Activated naive CD8-positive, alpha-beta T cell treated with anti-CD3 and anti-CD28 coated beads, Interleukin-2, amount 10 ng/mL, durations not matched to agents 7 days and 5 days (primary cell): ENCODE measurements around the gene SSBP3. TPM values are rescaled to one million over a fixed set of nuclear protein-coding genes. Genes with fewer than 3 reads are reported as not detected.
"Not testable (repeated sequence)": the region's sequence is repeated elsewhere in the genome, so short reads cannot be mapped to it uniquely, and the experiment has no call there.

Source experiments
- ATAC-seq: fragments of 150-1000 bp; cut with Tn5 transposase; one replicate; pipeline ENCODE4 v1.10.0; 2021; ENCODE audit warnings: low read depth, moderate library complexity
- POLR2A ChIA-PET: fragments of 350-600 bp; sonication (Branson Sonifier 250); formaldehyde crosslinking; loops from one replicate; lab custom pipeline; 2021; ENCODE audit warnings: antibody characterized with exemption; lab: Charles Lee
- DNase-seq: peaks from one replicate; pipeline ENCODE4 v3.0.0; 2021
- H3K27ac Mint-ChIP-seq: one replicate; pipeline ENCODE4 v1.8.0; 2022; ENCODE audit warnings: mild to moderate bottlenecking, mixed read lengths
- H3K27me3 Mint-ChIP-seq: one replicate; pipeline ENCODE4 v1.8.0; 2022; ENCODE audit warnings: mild to moderate bottlenecking, moderate library complexity, mixed read lengths
- H3K36me3 Mint-ChIP-seq: one replicate; pipeline ENCODE4 v1.8.0; 2021; ENCODE audit warnings: mild to moderate bottlenecking, mixed read lengths
- H3K4me1 Mint-ChIP-seq: one replicate; pipeline ENCODE4 v1.8.0; 2021; ENCODE audit warnings: mixed read lengths
- H3K4me3 Mint-ChIP-seq: one replicate; pipeline ENCODE4 v1.8.0; 2022; ENCODE audit warnings: mild to moderate bottlenecking, moderate library complexity, mixed read lengths
- H3K9me3 Mint-ChIP-seq: one replicate; pipeline ENCODE4 v1.8.0; 2021; ENCODE audit warnings: mixed read lengths
- total RNA-seq, 2 experiments: library from RNA; stranded (reverse); gene quantifications; one replicate each; pipeline ENCODE4 v1.2.3, GENCODE V29; 2021

SSBP3 gene
- total RNA-seq, 2 experiments from 2014 or later, result 109 to 126 TPM

DNA sequence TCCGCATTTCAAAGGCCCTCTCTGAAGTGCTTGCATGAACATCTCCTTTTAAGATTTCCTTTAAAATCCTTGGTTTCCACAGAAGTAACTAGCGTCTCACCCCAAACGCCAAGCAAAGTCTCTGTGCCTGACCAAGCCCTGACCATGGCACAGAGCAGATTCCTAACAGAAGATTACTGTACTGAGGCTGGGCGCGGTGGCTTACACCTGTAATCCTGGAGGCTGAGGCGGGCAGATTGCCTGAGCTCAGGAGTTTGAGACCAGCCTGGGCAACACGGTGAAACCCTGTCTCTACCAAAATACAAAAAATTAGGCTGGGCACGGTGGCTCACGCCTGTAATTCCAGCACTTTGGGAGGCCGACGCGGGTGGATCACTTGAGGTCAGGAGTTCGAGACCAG is 60.6 kb downstream of the SSBP3 start:
- DNase-seq, H3K27me3 Mint-ChIP-seq, POLR2A ChIA-PET, ATAC-seq, H3K9me3 Mint-ChIP-seq, H3K27ac Mint-ChIP-seq, H3K4me3 Mint-ChIP-seq: not testable (repeated sequence)
- peaks cover 11% of the 10 kb centered on the region for H3K36me3 Mint-ChIP-seq
- H3K4me1 Mint-ChIP-seq, result peaks cover 26% of the 10 kb centered on the region

DNA sequence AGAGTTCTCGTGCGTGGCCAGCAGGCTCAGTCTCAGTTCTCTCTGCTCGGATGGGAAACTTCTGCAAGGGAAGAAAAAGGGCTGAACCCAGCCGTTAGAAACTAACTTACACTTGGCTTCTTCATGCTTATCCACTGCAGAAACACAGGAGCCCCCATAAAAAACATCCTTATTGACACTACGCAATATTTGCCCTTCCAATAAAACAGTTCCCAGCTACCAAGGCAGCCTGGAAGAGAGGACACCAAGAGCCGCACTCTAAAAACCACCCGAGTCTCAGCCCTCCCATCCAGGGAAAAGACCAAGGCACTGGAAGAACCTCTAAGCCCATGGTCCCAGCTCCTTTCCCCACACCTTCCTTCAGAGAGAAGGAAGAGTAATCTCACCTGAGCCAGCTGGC is 61.1 kb downstream of the SSBP3 start:
- POLR2A ChIA-PET, result no interaction called here
- Mint-ChIP-seq H3K4me1 (peaks cover 22% of the 10 kb centered on the region), H3K27me3 (no peaks in the 10 kb centered on the region)

DNA sequence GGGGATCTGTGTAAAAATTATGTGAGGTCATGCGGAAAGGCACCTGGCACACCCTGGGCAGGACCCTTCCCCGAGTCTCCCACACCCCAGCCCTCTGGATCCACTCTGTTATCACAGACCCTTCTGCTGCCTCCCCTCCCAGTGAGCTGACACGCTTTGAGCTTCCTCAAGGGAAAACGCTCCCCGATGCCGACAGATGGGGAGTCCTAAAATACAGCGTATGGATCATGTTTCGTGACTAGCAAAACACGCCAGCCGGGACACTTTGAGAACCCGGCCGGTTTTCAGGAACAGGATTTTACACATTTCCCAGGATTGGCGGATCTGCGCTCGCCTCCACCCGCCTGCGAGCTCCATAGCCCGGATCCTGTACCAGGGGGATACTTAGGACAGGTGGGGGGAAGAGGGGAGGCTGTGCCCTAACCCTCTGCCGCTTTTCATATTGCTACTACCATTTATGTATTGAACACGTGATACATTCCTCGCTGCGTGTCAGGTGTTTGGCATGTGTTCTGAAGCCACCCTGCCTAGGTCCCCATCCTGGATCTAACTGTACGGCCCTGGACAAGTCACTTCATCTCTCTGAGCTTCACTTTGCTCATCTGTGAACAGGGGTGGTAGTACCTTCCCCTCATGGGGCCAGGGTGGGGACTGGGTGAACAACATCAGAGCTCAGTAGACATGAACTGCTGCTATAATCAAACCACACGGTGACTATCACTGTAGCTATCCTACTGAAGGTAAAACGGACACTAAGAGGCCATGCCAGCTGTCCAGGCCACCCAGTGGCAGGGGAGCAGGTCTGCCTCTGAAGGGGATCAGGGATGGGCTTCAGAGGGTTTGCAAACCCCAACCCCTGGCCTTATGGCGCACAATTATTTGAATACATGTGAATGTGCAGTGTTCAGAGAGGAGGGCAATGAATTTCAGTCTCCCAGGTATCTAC is 63.2 kb downstream of the SSBP3 start:
- DNase-seq (no peak), ATAC-seq (no peak)
- POLR2A ChIA-PET, result no interaction called here
- Mint-ChIP-seq H3K4me1 (peaks cover 15% of the 10 kb centered on the region), H3K4me3 (no peak overlapping the region), H3K36me3 (peaks cover 9% of the 10 kb centered on the region), H3K9me3 (no peaks in the 10 kb centered on the region), H3K27me3 (no peaks in the 10 kb centered on the region), H3K27ac (no peak overlapping the region)

More for the DNA sequence above, 61.1 kb downstream of the SSBP3 start:
- ATAC-seq, result no peak
- no peak overlapping the region for H3K4me3 Mint-ChIP-seq
- H3K36me3 Mint-ChIP-seq, result peaks cover 11% of the 10 kb centered on the region
- H3K27ac Mint-ChIP-seq, result no peak overlapping the region
- no peaks in the 10 kb centered on the region for H3K9me3 Mint-ChIP-seq
- no peak for DNase-seq

DNA sequence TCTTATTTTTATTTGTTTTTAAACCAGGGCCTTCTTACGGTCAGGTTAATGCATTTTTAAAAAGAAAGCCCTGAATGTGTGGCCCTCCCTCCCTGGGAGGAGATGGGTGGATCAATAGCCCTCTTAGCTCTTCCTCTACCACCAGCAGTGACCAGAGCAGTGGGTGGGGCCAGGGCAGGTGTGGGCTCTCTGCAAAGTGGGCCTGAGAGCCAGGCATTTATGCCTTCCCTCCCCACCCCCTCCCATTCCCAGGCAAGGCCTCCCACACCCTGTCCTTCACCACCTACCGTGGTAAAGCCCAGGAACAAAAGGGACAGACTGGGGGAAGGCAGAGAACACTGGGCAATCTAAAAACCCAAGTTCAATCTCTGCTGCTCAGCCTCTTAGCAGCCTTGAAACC is 63.9 kb downstream of the SSBP3 start:
- Mint-ChIP-seq H3K27me3 (no peaks in the 10 kb centered on the region), H3K9me3 (no peaks in the 10 kb centered on the region), H3K27ac (no peak overlapping the region), H3K4me1 (peaks cover 11% of the 10 kb centered on the region), H3K36me3 (peaks cover 4% of the 10 kb centered on the region), H3K4me3 (no peak overlapping the region)
- ATAC-seq (no peak), DNase-seq (no peak)
- POLR2A ChIA-PET, result no interaction called here

DNA sequence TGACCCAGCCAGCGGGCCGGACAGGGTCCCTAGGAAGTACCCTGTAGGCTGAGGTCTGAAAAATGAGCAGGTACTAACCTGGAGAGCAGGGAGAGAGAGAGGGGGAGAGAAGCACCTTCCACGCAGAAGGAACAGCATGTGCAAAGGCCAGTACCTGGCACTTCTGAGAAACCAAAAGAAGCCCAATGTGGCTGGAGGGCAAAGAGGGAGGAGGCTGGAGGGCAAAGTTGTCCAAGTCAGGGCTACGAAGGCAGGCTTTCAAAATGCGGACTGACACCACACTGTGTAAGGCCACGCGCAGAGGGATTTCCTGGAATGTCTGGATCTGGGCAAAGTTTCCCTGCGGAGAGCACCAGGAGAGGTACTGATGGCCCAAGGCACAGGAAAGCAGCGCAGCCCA is 64.4 kb downstream of the SSBP3 start:
- Mint-ChIP-seq H3K27me3 (no peaks in the 10 kb centered on the region), H3K27ac (no peak overlapping the region), H3K4me1 (peaks cover 11% of the 10 kb centered on the region), H3K4me3 (no peak overlapping the region), H3K36me3 (peaks cover 4% of the 10 kb centered on the region), H3K9me3 (no peaks in the 10 kb centered on the region)
- DNase-seq (no peak), ATAC-seq (no peak)
- POLR2A ChIA-PET, result no interaction called here

DNA sequence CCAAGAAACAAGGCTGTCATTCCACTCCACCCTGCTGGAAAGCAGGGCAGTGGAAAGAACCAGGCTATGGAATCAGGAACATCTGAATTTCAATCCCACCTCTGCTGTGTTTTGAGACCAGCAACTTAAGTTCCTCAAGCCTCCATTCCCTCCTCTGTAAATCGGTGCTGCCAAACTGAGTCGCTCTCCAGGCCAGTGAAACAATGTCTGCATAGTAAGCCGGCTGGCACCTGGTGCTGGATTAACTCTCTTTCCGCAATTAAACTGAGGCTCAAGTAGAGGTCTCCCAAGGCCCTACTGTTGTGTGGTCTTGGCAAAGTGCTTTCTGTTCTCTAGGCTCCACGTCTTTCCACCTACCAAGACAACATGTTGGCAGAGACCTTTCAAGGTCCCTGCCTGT is 65.3 kb downstream of the SSBP3 start:
- Mint-ChIP-seq H3K27ac (no peak overlapping the region), H3K4me1 (peaks cover 11% of the 10 kb centered on the region), H3K27me3 (no peaks in the 10 kb centered on the region), H3K9me3 (no peaks in the 10 kb centered on the region), H3K4me3 (no peak overlapping the region), H3K36me3 (peaks cover 4% of the 10 kb centered on the region)
- POLR2A ChIA-PET, result no interaction called here
- ATAC-seq, result no peak
- DNase-seq, result no peak

DNA sequence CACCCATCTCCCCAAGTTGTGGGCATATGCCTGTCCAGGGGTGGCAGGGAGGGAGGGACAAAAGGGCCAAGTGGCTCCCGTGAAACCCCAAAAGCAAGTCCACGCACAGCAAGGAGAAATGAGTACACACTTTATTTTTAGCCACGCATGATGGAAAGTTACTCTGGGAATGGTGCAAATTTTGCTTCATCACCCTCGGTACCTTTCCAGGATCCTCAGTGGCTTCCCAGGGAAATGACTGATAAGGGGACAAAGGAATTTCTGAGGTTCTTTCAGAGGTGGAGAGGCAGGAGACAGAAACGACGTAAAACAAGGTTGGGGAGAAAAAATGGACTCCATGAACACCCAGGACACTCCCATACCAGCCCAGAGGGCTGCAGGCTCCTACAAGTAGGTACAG is 65.8 kb downstream of the SSBP3 start:
- Mint-ChIP-seq H3K27ac (no peak overlapping the region), H3K4me3 (no peak overlapping the region), H3K4me1 (peaks cover 13% of the 10 kb centered on the region), H3K27me3 (no peaks in the 10 kb centered on the region), H3K36me3 (peaks cover 6% of the 10 kb centered on the region), H3K9me3 (no peaks in the 10 kb centered on the region)
- no peak for DNase-seq
- no peak for ATAC-seq
- POLR2A ChIA-PET, result no interaction called here

DNA sequence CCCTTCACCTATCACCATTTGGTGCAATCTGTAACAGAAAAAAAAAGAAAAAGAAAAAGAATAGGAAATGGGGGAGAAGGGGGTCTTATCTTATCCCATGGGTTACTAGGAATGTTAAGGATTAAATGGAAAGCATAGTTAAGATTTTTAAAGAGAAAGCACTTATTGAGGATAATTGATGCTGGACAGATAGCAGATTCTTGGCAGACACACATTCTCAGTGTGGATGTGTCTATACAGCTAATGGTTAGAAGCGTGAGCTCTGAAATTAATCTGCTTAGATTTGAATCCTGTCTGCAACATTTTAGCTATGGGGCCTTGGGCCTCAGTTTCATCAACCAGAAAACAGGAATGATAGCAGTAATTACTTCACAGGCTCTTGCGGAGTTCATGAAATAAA is 67.1 kb downstream of the SSBP3 start:
- no peaks in the 10 kb centered on the region for H3K9me3 Mint-ChIP-seq
- ATAC-seq (no peak), DNase-seq (no peak)
- peak overlapping the region; percentile 25 for H3K27ac Mint-ChIP-seq
- H3K27me3 Mint-ChIP-seq, result no peaks in the 10 kb centered on the region
- H3K4me1 Mint-ChIP-seq, result peaks cover 13% of the 10 kb centered on the region
- POLR2A ChIA-PET, result no interaction called here
- H3K4me3 Mint-ChIP-seq, result no peak overlapping the region
- peaks cover 6% of the 10 kb centered on the region for H3K36me3 Mint-ChIP-seq

DNA sequence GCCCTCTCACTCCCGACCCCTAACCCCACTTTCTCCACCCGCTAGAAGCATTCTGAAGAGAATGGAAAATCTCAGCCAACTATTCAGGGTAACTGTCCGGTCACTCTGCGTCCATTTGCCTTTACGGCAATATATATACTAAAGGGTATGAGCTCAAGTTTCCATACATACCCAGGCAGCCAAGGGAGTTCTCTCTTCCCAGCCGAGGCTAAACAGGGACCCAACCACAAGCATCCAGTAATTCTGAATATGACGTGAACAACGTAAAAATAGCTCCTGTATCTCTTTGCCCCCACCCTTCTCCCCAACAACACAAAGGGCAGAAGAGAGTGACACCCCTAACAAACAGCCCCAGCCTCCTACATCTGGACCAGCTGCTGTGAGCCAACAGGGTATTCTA is 67.7 kb downstream of the SSBP3 start:
- peaks cover 6% of the 10 kb centered on the region for H3K36me3 Mint-ChIP-seq
- H3K4me3 Mint-ChIP-seq, result no peak overlapping the region
- POLR2A ChIA-PET, result interaction anchor here (0.5 kb wide), 1 partner anchor 43 kb away, joined by 3 read pairs; no protein-coding TSS in a partner anchor
- H3K9me3 Mint-ChIP-seq, result no peaks in the 10 kb centered on the region
- H3K4me1 Mint-ChIP-seq, result peaks cover 14% of the 10 kb centered on the region
- H3K27me3 Mint-ChIP-seq, result no peaks in the 10 kb centered on the region
- DNase-seq (no peak), ATAC-seq (no peak)
- H3K27ac Mint-ChIP-seq, result peak overlapping the region; percentile 49

DNA sequence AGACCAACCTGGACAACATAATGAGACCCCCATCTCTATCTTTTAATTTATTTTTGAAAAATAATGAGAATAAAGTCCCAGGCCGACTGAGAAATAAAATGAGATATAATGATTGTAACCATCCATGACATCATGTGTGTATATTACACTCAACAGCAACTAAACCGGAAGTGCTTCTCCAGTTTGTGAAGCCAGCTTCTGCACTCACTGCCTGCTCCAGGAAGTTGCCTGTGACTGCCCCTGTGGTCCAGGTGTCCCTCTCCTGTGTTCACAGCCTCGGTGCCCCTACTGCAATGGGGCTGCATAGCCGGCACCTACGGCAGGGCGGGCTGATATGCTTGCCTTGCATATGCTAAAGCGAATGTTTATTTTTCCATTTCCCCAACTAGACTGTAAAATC is 68.3 kb downstream of the SSBP3 start:
- Mint-ChIP-seq H3K9me3 (no peaks in the 10 kb centered on the region), H3K27me3 (no peaks in the 10 kb centered on the region), H3K4me1 (peaks cover 18% of the 10 kb centered on the region), H3K4me3 (no peak overlapping the region), H3K27ac (peak overlapping the region; percentile 49), H3K36me3 (peaks cover 6% of the 10 kb centered on the region)
- ATAC-seq (peak; percentile 73), DNase-seq (peak; percentile 35)
- POLR2A ChIA-PET, result interaction anchor here (0.5 kb wide), 1 partner anchor 43 kb away, joined by 3 read pairs; no protein-coding TSS in a partner anchor

DNA sequence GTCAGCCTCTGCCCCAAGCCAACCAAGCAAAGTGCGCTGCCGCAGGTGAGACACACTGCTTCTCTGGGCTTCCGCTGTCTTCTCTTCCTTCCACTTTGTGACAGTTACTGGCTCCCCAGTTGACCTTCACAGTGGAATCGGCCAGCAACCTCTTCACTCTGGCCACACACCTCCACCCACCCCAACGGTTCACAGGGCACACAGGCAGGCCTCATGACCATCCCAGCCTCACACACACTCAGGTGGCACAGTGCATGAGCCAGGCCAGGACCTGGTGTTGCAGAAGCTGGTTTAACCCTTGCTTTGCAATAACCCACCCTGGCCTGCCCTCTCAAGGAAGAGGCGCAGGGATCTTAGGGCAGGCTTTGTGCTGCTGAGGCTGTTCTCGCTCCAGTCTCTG is 69.2 kb downstream of the SSBP3 start:
- POLR2A ChIA-PET, result no interaction called here
- Mint-ChIP-seq H3K36me3 (peaks cover 7% of the 10 kb centered on the region), H3K9me3 (no peaks in the 10 kb centered on the region), H3K27me3 (no peaks in the 10 kb centered on the region), H3K4me3 (no peak overlapping the region), H3K4me1 (peaks cover 22% of the 10 kb centered on the region), H3K27ac (no peak overlapping the region)
- DNase-seq (no peak), ATAC-seq (no peak)

DNA sequence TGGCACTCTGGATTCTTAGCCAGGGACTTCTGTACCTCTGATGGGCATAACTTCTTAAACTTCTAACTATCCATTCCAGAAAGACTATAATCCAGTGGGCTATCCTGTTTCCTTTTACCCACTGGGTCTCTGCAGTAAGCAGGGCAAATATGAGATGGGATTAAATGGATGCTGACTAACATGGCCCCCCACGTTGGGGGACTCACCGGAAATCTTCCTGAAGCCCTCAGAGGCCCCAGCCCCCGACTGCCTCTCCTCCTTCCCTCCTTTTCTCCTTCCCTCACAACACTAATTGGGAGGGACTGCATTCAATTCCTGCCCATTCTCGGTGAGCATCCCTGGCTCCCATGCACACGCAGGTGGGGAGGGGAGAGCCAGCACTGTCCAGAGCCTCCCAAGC is 70.1 kb downstream of the SSBP3 start:
- POLR2A ChIA-PET, result no interaction called here
- H3K36me3 Mint-ChIP-seq, result peaks cover 5% of the 10 kb centered on the region
- peaks cover 30% of the 10 kb centered on the region for H3K4me1 Mint-ChIP-seq
- no peaks in the 10 kb centered on the region for H3K27me3 Mint-ChIP-seq
- no peaks in the 10 kb centered on the region for H3K9me3 Mint-ChIP-seq
- DNase-seq (no peak), ATAC-seq (no peak)
- no peak overlapping the region for H3K4me3 Mint-ChIP-seq
- no peak overlapping the region for H3K27ac Mint-ChIP-seq

DNA sequence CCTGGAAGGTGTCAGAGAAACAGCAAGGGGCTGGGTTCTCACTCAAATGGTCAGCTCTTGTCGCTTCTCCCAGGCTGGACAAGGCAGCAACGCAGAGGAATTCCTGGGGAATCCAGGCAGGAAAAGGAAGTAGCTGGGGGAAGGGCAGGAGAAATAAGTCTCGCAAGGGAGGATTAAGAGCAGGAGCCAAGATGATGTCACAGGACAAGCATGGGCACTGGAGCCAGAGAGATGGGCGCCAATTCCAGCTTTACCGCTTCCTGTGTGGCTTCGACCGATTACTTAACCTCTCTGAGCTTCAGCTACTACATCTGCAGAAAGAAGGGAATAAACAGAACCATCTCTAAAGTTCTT is 70.5 kb downstream of the SSBP3 start:
- Mint-ChIP-seq H3K36me3 (peaks cover 5% of the 10 kb centered on the region), H3K27me3 (no peaks in the 10 kb centered on the region), H3K4me3 (no peak overlapping the region), H3K9me3 (no peaks in the 10 kb centered on the region), H3K27ac (peak overlapping the region; percentile 9), H3K4me1 (peaks cover 31% of the 10 kb centered on the region)
- POLR2A ChIA-PET, result no interaction called here
- DNase-seq (no peak), ATAC-seq (no peak)

DNA sequence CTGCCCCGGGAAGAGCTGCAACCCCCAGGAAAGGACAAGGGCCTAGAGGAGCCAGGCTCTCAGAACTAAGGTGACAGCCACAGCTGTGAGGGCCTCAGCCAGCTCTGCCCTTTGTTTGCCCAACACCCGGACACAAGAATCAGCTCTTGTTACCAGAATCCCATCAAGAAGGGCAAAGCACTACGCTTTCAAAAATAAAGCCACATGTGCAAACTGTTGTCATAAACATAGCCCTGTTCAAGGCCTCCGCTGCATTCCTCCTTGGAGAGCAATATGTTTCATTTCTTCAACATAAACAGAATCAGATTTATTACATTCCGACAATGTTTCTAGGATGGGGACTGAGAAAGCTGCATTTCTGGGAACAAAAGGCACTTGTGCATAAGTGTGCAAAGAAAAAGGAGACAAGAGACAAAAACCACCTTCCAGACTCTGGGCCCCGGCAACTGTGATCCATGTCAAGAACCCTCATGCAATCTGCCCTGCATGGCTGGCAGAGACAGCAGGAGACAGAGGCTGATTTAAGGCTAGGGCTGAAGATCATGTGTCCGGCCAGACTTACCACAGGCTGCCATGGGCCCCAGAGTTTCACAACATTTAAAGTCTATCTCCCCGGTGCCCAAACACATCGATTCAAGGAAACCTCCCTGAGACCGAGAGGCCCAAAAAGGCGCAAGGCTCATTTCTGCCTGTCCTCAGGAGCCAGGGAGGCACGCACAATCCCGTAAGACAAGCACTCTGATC is 71.0 kb downstream of the SSBP3 start:
- no peaks in the 10 kb centered on the region for H3K9me3 Mint-ChIP-seq
- peak overlapping the region; percentile 9 for H3K27ac Mint-ChIP-seq
- POLR2A ChIA-PET, result no interaction called here
- no peak for DNase-seq
- peaks cover 34% of the 10 kb centered on the region for H3K4me1 Mint-ChIP-seq
- no peak for ATAC-seq
- H3K27me3 Mint-ChIP-seq, result no peaks in the 10 kb centered on the region
- peaks cover 5% of the 10 kb centered on the region for H3K36me3 Mint-ChIP-seq
- H3K4me3 Mint-ChIP-seq, result no peak overlapping the region
